NCI-H1048 (cell line): ENCODE measurements around the gene IGFALS.

ENCODE experiments used
- DNase-seq: peaks from one replicate; lab custom pipeline; 2025; lab: John Stamatoyannopoulos, UW

The IGFALS gene

GRCh38 chr16:1743376-1744337 is 49.8 kb downstream of the IGFALS start:
- no peak for DNase-seq

- no peak for DNase-seq
Measured at GRCh38 chr16:1741553-1742165, 51.8 kb downstream of the IGFALS start.

- DNase-seq, result no peak
Measured at GRCh38 chr16:1740781-1741490, 52.6 kb downstream of the IGFALS start.
